ENCODE results near the gene SASH1.

SASH1 gene

DNA sequence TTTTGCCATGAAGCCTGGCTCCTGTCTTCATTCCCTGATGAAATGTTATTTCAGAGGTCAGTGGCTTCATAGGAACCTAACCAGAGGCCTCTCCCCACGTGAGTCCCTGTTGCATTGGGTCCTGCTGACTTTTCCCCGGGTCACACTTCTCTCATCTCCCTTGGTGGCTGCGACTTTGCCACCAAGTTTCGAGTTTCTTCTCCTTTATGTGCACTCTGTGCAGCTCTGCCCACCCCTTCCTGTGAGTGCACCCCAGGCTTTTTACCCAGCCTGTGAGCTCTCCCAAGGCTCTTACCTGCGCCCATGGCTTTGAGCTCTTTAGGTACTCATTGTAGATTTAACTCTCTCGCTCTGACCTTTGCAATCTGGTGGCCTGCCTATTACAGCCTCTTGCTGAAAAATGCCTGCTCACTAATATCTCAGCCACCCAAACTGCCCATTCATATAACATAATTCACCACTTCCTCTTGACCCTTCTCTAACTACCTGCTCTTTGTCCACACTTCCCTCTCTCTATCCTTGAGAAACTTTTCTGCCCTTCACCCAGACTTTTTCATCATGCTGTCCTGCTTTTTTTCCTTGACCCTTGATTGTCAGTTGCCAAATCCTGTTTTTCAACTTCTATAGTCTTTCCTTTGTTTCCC lies 105.9 kb downstream of the SASH1 start:
- Histone ChIP-seq H3K4me3 (no peak overlapping the region), H3K27ac (no peak overlapping the region), H3K36me3 (no peaks in the 10 kb centered on the region), H3K27me3 (no peaks in the 10 kb centered on the region), H3K9me3 (no peaks in the 10 kb centered on the region), H3K4me1 (peaks cover 0 to 28% (median 17%) of the 10 kb centered on the region in 4 donors)
- TF ChIP-seq, protein P1, sequence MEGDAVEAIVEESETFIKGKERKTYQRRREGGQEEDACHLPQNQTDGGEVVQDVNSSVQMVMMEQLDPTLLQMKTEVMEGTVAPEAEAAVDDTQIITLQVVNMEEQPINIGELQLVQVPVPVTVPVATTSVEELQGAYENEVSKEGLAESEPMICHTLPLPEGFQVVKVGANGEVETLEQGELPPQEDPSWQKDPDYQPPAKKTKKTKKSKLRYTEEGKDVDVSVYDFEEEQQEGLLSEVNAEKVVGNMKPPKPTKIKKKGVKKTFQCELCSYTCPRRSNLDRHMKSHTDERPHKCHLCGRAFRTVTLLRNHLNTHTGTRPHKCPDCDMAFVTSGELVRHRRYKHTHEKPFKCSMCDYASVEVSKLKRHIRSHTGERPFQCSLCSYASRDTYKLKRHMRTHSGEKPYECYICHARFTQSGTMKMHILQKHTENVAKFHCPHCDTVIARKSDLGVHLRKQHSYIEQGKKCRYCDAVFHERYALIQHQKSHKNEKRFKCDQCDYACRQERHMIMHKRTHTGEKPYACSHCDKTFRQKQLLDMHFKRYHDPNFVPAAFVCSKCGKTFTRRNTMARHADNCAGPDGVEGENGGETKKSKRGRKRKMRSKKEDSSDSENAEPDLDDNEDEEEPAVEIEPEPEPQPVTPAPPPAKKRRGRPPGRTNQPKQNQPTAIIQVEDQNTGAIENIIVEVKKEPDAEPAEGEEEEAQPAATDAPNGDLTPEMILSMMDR (IDR thresholded peaks at IDR 0.05), result no peak
- no peak for DNase-seq
- intact Hi-C loops (cut with DNase I; ENCODE audit: low total_unique reads), result no loop called here

DNA sequence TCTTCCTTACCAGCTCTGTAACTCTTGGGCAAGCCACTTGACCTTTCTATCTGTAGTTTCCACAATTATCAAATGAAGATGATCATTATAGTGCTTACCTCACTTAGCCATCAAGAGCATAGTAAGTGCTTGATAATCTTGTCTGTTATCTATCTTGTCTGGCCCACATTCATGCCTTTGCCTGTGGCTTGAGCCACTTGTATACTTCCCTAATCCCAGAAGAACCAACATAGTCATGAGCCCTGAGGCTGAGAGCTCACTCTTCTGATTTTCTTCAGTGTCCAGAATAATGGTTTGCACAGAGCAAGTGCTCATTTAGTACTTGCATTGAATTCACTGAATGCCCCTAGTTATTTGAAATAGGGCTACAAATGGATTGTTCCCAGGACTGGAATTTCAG lies 108.2 kb downstream of the SASH1 start:
- intact Hi-C loops (cut with DNase I; ENCODE audit: low total_unique reads), result loop anchor here (5.0 to 10.0 kb wide), 2 partner anchors 196 to 264 kb away; no protein-coding TSS in a partner anchor
- H3K4me3 ChIP-seq, result no peak overlapping the region
- DNase-seq, result no peak
- H3K9me3 ChIP-seq, result no peaks in the 10 kb centered on the region
- peaks cover 0 to 4% (median 0%) of the 10 kb centered on the region in 4 donors for H3K4me1 ChIP-seq
- no peak overlapping the region for H3K27ac ChIP-seq
- H3K36me3 ChIP-seq, result peaks cover 0 to 12% (median 5%) of the 10 kb centered on the region in 3 donors
- H3K27me3 ChIP-seq, result no peaks in the 10 kb centered on the region
- TF ChIP-seq, protein P1 (IDR thresholded peaks at IDR 0.05), result no peak

DNA sequence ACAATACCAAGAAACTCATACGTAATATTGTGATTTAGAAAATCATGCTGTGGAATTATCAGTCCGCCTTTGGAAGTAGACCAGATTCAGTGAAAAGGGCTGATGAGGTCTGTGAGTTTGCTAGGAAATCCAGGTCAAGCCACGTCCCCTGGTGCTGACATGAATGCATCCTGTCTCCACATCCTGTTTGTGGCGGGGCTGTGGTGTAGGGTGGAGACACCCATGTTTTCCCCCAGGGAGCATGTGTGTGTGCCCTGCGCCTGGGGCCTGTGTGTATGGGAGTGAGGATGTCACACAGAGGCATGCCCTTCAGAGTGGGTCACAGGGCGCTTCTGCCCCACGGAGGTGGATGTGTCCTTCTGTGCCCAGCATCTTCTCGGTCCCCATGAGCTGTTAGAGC lies 109.1 kb downstream of the SASH1 start:
- TF ChIP-seq, protein P1 (IDR thresholded peaks at IDR 0.05), result no peak
- Histone ChIP-seq H3K27me3 (no peaks in the 10 kb centered on the region), H3K9me3 (no peaks in the 10 kb centered on the region), H3K4me3 (no peak overlapping the region), H3K4me1 (no peaks in the 10 kb centered on the region), H3K36me3 (peaks cover 0 to 12% (median 5%) of the 10 kb centered on the region in 3 donors), H3K27ac (no peak overlapping the region)
- DNase-seq, result no peak
- intact Hi-C loops (cut with DNase I; ENCODE audit: low total_unique reads), result loop anchor here (5.0 to 10.0 kb wide), 2 partner anchors 197 to 264 kb away; no protein-coding TSS in a partner anchor

DNA sequence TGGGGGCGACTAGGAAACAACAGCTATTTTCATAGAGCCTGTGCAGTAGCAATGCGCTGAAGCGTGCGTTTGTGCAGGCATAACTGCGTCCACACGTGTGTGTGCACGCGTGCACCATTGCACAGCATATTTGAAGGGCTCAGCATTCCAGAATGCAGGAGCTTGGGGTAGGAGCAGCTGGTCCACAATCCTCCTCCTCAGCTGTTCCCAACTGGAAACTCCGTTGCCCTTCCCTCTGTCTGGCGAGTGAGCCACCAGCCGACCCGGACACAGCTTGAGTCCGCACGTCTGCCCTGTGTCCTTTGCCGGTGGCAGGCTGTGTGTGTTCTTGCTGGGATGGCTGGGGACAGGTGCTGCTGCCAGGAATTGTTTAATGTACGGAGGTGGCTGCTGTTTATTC lies 110.2 kb downstream of the SASH1 start:
- Histone ChIP-seq H3K36me3 (peaks cover 0 to 12% (median 5%) of the 10 kb centered on the region in 3 donors), H3K4me3 (no peak overlapping the region), H3K9me3 (no peaks in the 10 kb centered on the region), H3K27me3 (no peaks in the 10 kb centered on the region), H3K27ac (no peak overlapping the region), H3K4me1 (no peaks in the 10 kb centered on the region)
- TF ChIP-seq, protein P1 (IDR thresholded peaks at IDR 0.05), result no peak
- intact Hi-C loops (cut with DNase I; ENCODE audit: low total_unique reads), result loop anchor here (5.0 to 10.0 kb wide), 2 partner anchors 198 to 266 kb away; no protein-coding TSS in a partner anchor
- no peak for DNase-seq

DNA sequence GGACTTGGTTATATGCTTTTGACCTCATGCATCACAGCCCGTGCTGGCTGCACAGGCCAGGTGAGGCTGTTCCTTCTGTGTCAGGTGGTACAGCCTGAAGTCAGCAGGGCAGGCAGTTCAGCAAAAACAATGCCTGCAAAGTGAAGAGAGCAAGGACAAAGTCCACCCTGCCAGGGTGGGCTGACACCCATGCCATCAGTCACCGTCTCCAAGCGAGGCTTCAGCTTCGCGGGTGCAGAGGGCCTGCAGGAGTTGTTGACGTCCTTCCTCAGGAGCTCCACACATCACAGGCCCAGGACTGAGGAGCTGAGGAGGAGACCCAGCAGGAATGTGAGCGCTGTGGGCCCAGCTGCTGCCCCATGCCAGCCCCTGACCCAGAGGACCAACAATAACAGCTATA lies 111.3 kb downstream of the SASH1 start:
- no peak for DNase-seq
- Histone ChIP-seq H3K9me3 (no peaks in the 10 kb centered on the region), H3K4me1 (no peaks in the 10 kb centered on the region), H3K27me3 (no peaks in the 10 kb centered on the region), H3K27ac (no peak overlapping the region), H3K4me3 (no peak overlapping the region), H3K36me3 (peaks cover 0 to 12% (median 5%) of the 10 kb centered on the region in 3 donors)
- TF ChIP-seq, protein P1 (IDR thresholded peaks at IDR 0.05), result no peak
- intact Hi-C loops (cut with DNase I; ENCODE audit: low total_unique reads), result loop anchor here (5.0 to 10.0 kb wide), 2 partner anchors 199 to 267 kb away; no protein-coding TSS in a partner anchor

Data from tibial artery (tissue), 4 donors.